ENCODE data around the gene KLF7. TPM values are rescaled to one million over a fixed set of nuclear protein-coding genes. Genes with fewer than 3 reads are reported as not detected.

The KLF7 gene
- total RNA-seq, 1 experiment from 2014 or later = 5.6 TPM

GRCh38 chr2:207088276-207088675, 77.5 kb downstream of the KLF7 start:
- Histone ChIP-seq H3K9me2 (replicated peaks; ENCODE audit: low read length) (no peaks in the 10 kb centered on the region), H3K9me3 (ENCODE audit: low read length) (no peaks in the 10 kb centered on the region), H3F3A (ENCODE audit: low read length, unreplicated experiment) (no peaks in the 10 kb centered on the region), H3K4me2 (ENCODE audit: low read length) (no peak overlapping the region), H4K20me1 (ENCODE audit: low read length) (no peaks in the 10 kb centered on the region), H3K4me3 (ENCODE audit: low read length) (no peak overlapping the region), H3K27me3 (ENCODE audit: low read length) (no peaks in the 10 kb centered on the region), H3K36me3 (ENCODE audit: low read depth, low read length) (no peaks in the 10 kb centered on the region), H2AFZ (ENCODE audit: low read length) (no peak overlapping the region), H3K9ac (ENCODE audit: low read length) (no peak overlapping the region), H3K79me2 (ENCODE audit: low read length) (no peaks in the 10 kb centered on the region), H3K27ac (ENCODE audit: low read length) (no peak overlapping the region), H3K4me1 (ENCODE audit: insufficient read depth, low read length) (peaks cover 3% of the 10 kb centered on the region; the same call in 1 of the 2 replicates)
- intact Hi-C loops (cut with micrococcal nuclease) = no loop called here
- TF ChIP-seq CTCF (conservative IDR thresholded peaks at IDR 0.05; ENCODE audit: low read depth, low read length) (no peak), EZH2 (IDR thresholded peaks at IDR 0.05; ENCODE audit: low read length, unreplicated experiment) (no peak), EZH2phosphoT487 (IDR thresholded peaks at IDR 0.05; ENCODE audit: borderline replicate concordance, low read length) (no peak)
- ChIA-PET CTCF (no interaction called here), POLR2A (ENCODE audit: unreplicated experiment) (no interaction called here)
- ATAC-seq = no peak
- BruUV-seq (replicated peaks) = no TSS peak
- DNase-seq = no peak

GRCh38 chr2:207087046-207087902, 78.5 kb downstream of the KLF7 start:
- no peak overlapping the region for H3K4me3 ChIP-seq (ENCODE audit: low read length)
- H4K20me1 ChIP-seq (ENCODE audit: low read length) = no peaks in the 10 kb centered on the region
- no peak overlapping the region for H2AFZ ChIP-seq (ENCODE audit: low read length)
- no peaks in the 10 kb centered on the region for H3K36me3 ChIP-seq (ENCODE audit: low read depth, low read length)
- no peak for TF ChIP-seq EZH2 (IDR thresholded peaks at IDR 0.05; ENCODE audit: low read length, unreplicated experiment)
- TF ChIP-seq CTCF (conservative IDR thresholded peaks at IDR 0.05; ENCODE audit: low read depth, low read length) = no peak
- no peak for TF ChIP-seq EZH2phosphoT487 (IDR thresholded peaks at IDR 0.05; ENCODE audit: borderline replicate concordance, low read length)
- no peak overlapping the region for H3K9ac ChIP-seq (ENCODE audit: low read length)
- no peak for ATAC-seq
- H3K79me2 ChIP-seq (ENCODE audit: low read length) = no peaks in the 10 kb centered on the region
- H3K4me2 ChIP-seq (ENCODE audit: low read length) = no peak overlapping the region
- no peaks in the 10 kb centered on the region for H3K9me3 ChIP-seq (ENCODE audit: low read length)
- ChIA-PET POLR2A (ENCODE audit: unreplicated experiment) (no interaction called here), CTCF (no interaction called here)
- H3K27ac ChIP-seq (ENCODE audit: low read length) = no peak overlapping the region
- H3F3A ChIP-seq (ENCODE audit: low read length, unreplicated experiment) = no peaks in the 10 kb centered on the region
- intact Hi-C loops (cut with micrococcal nuclease) = no loop called here
- BruUV-seq (replicated peaks) = no TSS peak
- no peak for DNase-seq
- H3K9me2 ChIP-seq (replicated peaks; ENCODE audit: low read length) = no peaks in the 10 kb centered on the region
- H3K27me3 ChIP-seq (ENCODE audit: low read length) = no peaks in the 10 kb centered on the region
- peaks cover 13% of the 10 kb centered on the region for H3K4me1 ChIP-seq (ENCODE audit: insufficient read depth, low read length)

GRCh38 chr2:207086136-207086535, 79.6 kb downstream of the KLF7 start:
- ChIA-PET POLR2A (ENCODE audit: unreplicated experiment) (no interaction called here), CTCF (no interaction called here)
- BruUV-seq (replicated peaks) = no TSS peak
- Histone ChIP-seq H4K20me1 (ENCODE audit: low read length) (no peaks in the 10 kb centered on the region), H3K9ac (ENCODE audit: low read length) (no peak overlapping the region), H3K36me3 (ENCODE audit: low read depth, low read length) (no peaks in the 10 kb centered on the region), H3K79me2 (ENCODE audit: low read length) (no peaks in the 10 kb centered on the region), H3K9me3 (ENCODE audit: low read length) (no peaks in the 10 kb centered on the region), H3K4me1 (ENCODE audit: insufficient read depth, low read length) (peaks cover 15% of the 10 kb centered on the region), H2AFZ (ENCODE audit: low read length) (no peak overlapping the region), H3K4me3 (ENCODE audit: low read length) (no peak overlapping the region), H3F3A (ENCODE audit: low read length, unreplicated experiment) (no peaks in the 10 kb centered on the region), H3K4me2 (ENCODE audit: low read length) (no peak overlapping the region), H3K27ac (ENCODE audit: low read length) (no peak overlapping the region), H3K27me3 (ENCODE audit: low read length) (no peaks in the 10 kb centered on the region), H3K9me2 (replicated peaks; ENCODE audit: low read length) (no peaks in the 10 kb centered on the region)
- ATAC-seq (no peak), DNase-seq (no peak)
- intact Hi-C loops (cut with micrococcal nuclease) = no loop called here
- TF ChIP-seq EZH2 (IDR thresholded peaks at IDR 0.05; ENCODE audit: low read length, unreplicated experiment) (no peak), CTCF (conservative IDR thresholded peaks at IDR 0.05; ENCODE audit: low read depth, low read length) (no peak), EZH2phosphoT487 (IDR thresholded peaks at IDR 0.05; ENCODE audit: borderline replicate concordance, low read length) (no peak)

Measured in PC-3 (cell line).